RWPE2 (cell line): Measurements from ENCODE around the gene RAB3B.

Experiments used
- ATAC-seq: fragments of 200-7000 bp; cut with Tn5 transposase; 3 replicates; pipeline ENCODE4 v1.9.1; 2021; ENCODE audit warnings: low read depth
- DNase-seq: peaks from one replicate; pipeline ENCODE4 v3.0.0-alpha.2; 2020; ENCODE audit warnings: low spot score
- H3K27ac ChIP-seq: fragments of 450-650 bp; 2 replicates; pipeline ENCODE4 v1.5.1; 2017; ENCODE audit warnings: mild to moderate bottlenecking; ENCODE audit not compliant: poor library complexity, severe bottlenecking
- H3K27me3 ChIP-seq: fragments of 250-450 bp; sonication (Bioruptor Pico); 2 replicates; pipeline ENCODE4 v1.5.1; 2021; ENCODE audit warnings: mild to moderate bottlenecking, moderate library complexity; ENCODE audit not compliant: insufficient read depth, poor library complexity, severe bottlenecking
- H3K36me3 ChIP-seq: fragments of 250-450 bp; sonication (Bioruptor Pico); 2 replicates; pipeline ENCODE4 v1.5.1; 2020; ENCODE audit warnings: low read depth, mild to moderate bottlenecking, moderate library complexity
- H3K4me1 ChIP-seq: fragments of 250-450 bp; sonication (Bioruptor Pico); 2 replicates; pipeline ENCODE4 v1.5.1; 2021; ENCODE audit warnings: mild to moderate bottlenecking, moderate library complexity; ENCODE audit not compliant: insufficient read depth, poor library complexity, severe bottlenecking
- H3K4me3 ChIP-seq: fragments of 250-450 bp; sonication (Bioruptor Pico); 2 replicates; pipeline ENCODE4 v1.5.1; 2021; ENCODE audit warnings: mild to moderate bottlenecking, moderate library complexity; ENCODE audit not compliant: severe bottlenecking
- H3K9me3 ChIP-seq: fragments of 250-450 bp; sonication (Bioruptor Pico); 2 replicates; pipeline ENCODE4 v1.5.1; 2021; ENCODE audit warnings: mild to moderate bottlenecking, moderate library complexity; ENCODE audit not compliant: severe bottlenecking
- TF ChIP-seq, protein P1 (sequence below): fragments of 450-650 bp; IDR thresholded peaks from one replicate; pipeline ENCODE4 v1.5.1; 2017; ENCODE audit warnings: mild to moderate bottlenecking, moderate library complexity; ENCODE audit not compliant: poor library complexity, severe bottlenecking

RAB3B gene

GRCh38 chr1:51871351-51871975 lies 119.0 kb downstream of the RAB3B start:
- ATAC-seq: no peak
- no peak overlapping the region for H3K27ac ChIP-seq

GRCh38 chr1:51870603-51871350 lies 119.7 kb downstream of the RAB3B start:
- Histone ChIP-seq H3K9me3 (no peaks in the 10 kb centered on the region), H3K27ac (no peak overlapping the region), H3K4me1 (peaks cover 8% of the 10 kb centered on the region), H3K27me3 (no peaks in the 10 kb centered on the region), H3K36me3 (peaks cover 40% of the 10 kb centered on the region), H3K4me3 (no peak overlapping the region)
- no peak for ATAC-seq
- DNase-seq: no peak
- TF ChIP-seq, protein P1, sequence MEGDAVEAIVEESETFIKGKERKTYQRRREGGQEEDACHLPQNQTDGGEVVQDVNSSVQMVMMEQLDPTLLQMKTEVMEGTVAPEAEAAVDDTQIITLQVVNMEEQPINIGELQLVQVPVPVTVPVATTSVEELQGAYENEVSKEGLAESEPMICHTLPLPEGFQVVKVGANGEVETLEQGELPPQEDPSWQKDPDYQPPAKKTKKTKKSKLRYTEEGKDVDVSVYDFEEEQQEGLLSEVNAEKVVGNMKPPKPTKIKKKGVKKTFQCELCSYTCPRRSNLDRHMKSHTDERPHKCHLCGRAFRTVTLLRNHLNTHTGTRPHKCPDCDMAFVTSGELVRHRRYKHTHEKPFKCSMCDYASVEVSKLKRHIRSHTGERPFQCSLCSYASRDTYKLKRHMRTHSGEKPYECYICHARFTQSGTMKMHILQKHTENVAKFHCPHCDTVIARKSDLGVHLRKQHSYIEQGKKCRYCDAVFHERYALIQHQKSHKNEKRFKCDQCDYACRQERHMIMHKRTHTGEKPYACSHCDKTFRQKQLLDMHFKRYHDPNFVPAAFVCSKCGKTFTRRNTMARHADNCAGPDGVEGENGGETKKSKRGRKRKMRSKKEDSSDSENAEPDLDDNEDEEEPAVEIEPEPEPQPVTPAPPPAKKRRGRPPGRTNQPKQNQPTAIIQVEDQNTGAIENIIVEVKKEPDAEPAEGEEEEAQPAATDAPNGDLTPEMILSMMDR: no peak

More at GRCh38 chr1:51871351-51871975, 119.0 kb downstream of the RAB3B start:
- Histone ChIP-seq H3K4me1 (peaks cover 15% of the 10 kb centered on the region), H3K36me3 (peaks cover 47% of the 10 kb centered on the region), H3K27me3 (no peaks in the 10 kb centered on the region), H3K9me3 (no peaks in the 10 kb centered on the region), H3K4me3 (no peak overlapping the region)
- TF ChIP-seq, protein P1: no peak
- no peak for DNase-seq

DNA sequence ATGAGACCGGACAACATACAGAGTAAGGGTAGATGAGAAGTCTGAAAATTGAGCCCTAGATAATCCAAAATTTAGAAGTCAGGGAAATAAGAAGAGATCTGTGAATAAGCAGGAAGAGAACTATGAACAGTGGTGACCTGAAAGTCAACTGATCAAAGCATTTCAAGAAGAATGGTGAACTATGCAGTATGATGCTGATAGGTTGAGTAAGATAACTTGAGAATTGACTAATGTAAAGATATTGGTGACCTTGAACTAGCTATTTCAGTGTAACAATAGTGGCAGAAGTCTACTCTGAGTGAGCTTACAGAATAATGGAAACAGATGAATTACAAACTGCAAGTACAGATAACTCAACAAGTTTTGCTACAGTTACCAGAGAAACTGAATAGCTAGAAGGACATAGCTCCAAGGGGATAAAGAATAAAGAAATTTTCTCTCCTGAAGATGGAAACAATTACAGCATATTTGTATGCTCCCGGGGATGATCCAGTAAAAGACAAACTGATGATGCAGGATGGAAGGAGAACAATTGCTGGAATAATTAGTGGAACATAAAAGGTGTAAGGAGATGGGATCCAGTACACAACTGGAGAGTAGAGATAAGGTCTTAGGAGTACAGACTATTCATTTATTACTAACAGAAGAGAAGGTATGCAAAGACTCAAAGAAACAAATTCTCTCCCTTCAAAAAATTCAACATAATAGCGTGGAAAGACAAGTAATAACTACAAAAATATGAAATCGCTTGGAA lies 122.8 kb downstream of the RAB3B start:
- no peak for DNase-seq
- TF ChIP-seq, protein P1: no peak
- no peak for ATAC-seq
- Histone ChIP-seq H3K27ac (no peak overlapping the region), H3K9me3 (no peaks in the 10 kb centered on the region), H3K27me3 (no peaks in the 10 kb centered on the region), H3K4me3 (no peak overlapping the region), H3K36me3 (peaks cover 30% of the 10 kb centered on the region), H3K4me1 (no peaks in the 10 kb centered on the region)

DNA sequence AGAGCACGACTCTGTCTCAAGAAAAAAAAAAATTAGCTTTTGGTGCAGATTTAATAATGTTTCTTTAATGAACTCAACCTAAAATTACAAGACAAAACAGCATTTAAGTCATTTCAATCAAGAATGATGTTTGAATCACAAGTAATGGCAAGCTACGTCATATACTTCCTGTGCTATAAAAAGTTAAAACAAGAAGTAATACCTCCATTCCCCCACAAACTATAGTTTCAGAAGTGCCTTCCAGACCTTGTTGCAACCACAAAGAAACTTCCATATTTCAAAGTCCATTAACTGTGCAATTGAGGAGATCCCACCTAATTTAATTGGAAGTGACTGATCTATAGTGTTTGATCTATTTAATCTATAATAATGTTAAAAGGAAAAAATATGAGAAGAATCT lies 127.1 kb downstream of the RAB3B start:
- H3K27ac ChIP-seq: no peak overlapping the region
- H3K4me1 ChIP-seq: no peaks in the 10 kb centered on the region
- DNase-seq: no peak
- peaks cover 34% of the 10 kb centered on the region for H3K36me3 ChIP-seq
- no peak for ATAC-seq
- TF ChIP-seq, protein P1: no peak
- H3K27me3 ChIP-seq: no peaks in the 10 kb centered on the region
- no peak overlapping the region for H3K4me3 ChIP-seq
- H3K9me3 ChIP-seq: no peaks in the 10 kb centered on the region
